Glutamatergic neuron (in vitro differentiated cells): ENCODE measurements around the gene COQ2. TPM values are rescaled to one million over a fixed set of nuclear protein-coding genes. Genes with fewer than 3 reads are reported as not detected.

Source experiments
- DNase-seq: peaks from one replicate; pipeline ENCODE4 v3.0.0; 2022
- H3K27ac Mint-ChIP-seq: one replicate; pipeline ENCODE4 v1.8.0; 2020; ENCODE audit warnings: mild to moderate bottlenecking, mixed read lengths, inconsistent platforms; ENCODE audit not compliant: unreplicated experiment
- H3K27me3 Mint-ChIP-seq: one replicate; pipeline ENCODE4 v1.8.0; 2020; ENCODE audit warnings: mild to moderate bottlenecking, moderate library complexity, mixed read lengths, inconsistent platforms; ENCODE audit not compliant: unreplicated experiment
- H3K36me3 Mint-ChIP-seq: one replicate; pipeline ENCODE4 v1.8.0; 2020; ENCODE audit warnings: mild to moderate bottlenecking, mixed read lengths, inconsistent platforms; ENCODE audit not compliant: unreplicated experiment
- H3K4me1 Mint-ChIP-seq: one replicate; pipeline ENCODE4 v1.8.0; 2020; ENCODE audit warnings: mild to moderate bottlenecking, low read depth, mixed read lengths, inconsistent platforms; ENCODE audit not compliant: unreplicated experiment
- H3K4me3 Mint-ChIP-seq: one replicate; pipeline ENCODE4 v1.8.0; 2020; ENCODE audit warnings: mild to moderate bottlenecking, mixed read lengths, inconsistent platforms; ENCODE audit not compliant: unreplicated experiment
- H3K9me3 Mint-ChIP-seq: one replicate; pipeline ENCODE4 v1.8.0; 2020; ENCODE audit warnings: mild to moderate bottlenecking, moderate library complexity, mixed read lengths, inconsistent platforms; ENCODE audit not compliant: unreplicated experiment
- total RNA-seq: library from RNA; stranded (reverse); fragmentation: NEBNext Ultra II Directional; extraction: Animal tissue kit (Norgen Biotek cat#: 25700); gene quantifications from one replicate; pipeline ENCODE4 v1.2.1, GENCODE V29; 2021; ENCODE audit not compliant: unreplicated experiment
- TF ChIP-seq, protein P1 (sequence below): fragments of 200-600 bp; sonication (generic); IDR thresholded peaks from one replicate; pipeline ENCODE4 v1.5.0; 2021; ENCODE audit not compliant: partially characterized antibody, unreplicated experiment

COQ2 gene
- total RNA-seq, 1 donor from 2014 or later, result 5.3 TPM

- TF ChIP-seq, protein P1, sequence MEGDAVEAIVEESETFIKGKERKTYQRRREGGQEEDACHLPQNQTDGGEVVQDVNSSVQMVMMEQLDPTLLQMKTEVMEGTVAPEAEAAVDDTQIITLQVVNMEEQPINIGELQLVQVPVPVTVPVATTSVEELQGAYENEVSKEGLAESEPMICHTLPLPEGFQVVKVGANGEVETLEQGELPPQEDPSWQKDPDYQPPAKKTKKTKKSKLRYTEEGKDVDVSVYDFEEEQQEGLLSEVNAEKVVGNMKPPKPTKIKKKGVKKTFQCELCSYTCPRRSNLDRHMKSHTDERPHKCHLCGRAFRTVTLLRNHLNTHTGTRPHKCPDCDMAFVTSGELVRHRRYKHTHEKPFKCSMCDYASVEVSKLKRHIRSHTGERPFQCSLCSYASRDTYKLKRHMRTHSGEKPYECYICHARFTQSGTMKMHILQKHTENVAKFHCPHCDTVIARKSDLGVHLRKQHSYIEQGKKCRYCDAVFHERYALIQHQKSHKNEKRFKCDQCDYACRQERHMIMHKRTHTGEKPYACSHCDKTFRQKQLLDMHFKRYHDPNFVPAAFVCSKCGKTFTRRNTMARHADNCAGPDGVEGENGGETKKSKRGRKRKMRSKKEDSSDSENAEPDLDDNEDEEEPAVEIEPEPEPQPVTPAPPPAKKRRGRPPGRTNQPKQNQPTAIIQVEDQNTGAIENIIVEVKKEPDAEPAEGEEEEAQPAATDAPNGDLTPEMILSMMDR, result no peak
- H3K27me3 Mint-ChIP-seq, result no peaks in the 10 kb centered on the region
- H3K27ac Mint-ChIP-seq, result no peak overlapping the region
- H3K4me1 Mint-ChIP-seq, result no peaks in the 10 kb centered on the region
- no peak overlapping the region for H3K4me3 Mint-ChIP-seq
- H3K9me3 Mint-ChIP-seq, result no peaks in the 10 kb centered on the region
- DNase-seq, result no peak
- H3K36me3 Mint-ChIP-seq, result no peaks in the 10 kb centered on the region
Observed at GRCh38 chr4:83272900-83273299, 11.7 kb downstream of the COQ2 start.

DNA sequence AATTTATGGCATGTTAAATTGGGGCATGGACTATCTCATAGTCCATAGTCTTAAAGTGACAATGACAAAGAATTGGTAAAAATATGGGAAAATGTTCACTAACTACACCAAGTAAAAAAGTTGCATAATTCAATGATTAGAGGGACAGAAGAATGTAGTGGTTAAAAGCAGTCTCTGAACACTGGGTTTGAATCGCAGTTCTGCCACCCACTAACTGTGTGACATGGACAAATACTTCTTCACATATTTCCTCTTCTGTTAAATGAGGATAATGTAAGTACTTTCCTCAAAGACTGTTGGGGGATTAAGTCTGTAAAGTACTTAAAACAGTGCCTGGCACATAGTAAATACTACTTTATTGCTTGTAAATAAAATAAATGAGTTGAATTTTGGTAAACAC, 15.3 kb downstream of the COQ2 start:
- H3K27ac Mint-ChIP-seq, result no peak overlapping the region
- H3K27me3 Mint-ChIP-seq, result no peaks in the 10 kb centered on the region

GRCh38 chr4:83268491-83268890, 16.1 kb downstream of the COQ2 start:
- Mint-ChIP-seq H3K27ac (no peak overlapping the region), H3K36me3 (no peaks in the 10 kb centered on the region), H3K27me3 (no peaks in the 10 kb centered on the region), H3K4me3 (no peak overlapping the region), H3K9me3 (no peaks in the 10 kb centered on the region), H3K4me1 (no peaks in the 10 kb centered on the region)
- DNase-seq, result no peak
- TF ChIP-seq, protein P1, result no peak

More for the DNA sequence above, 15.3 kb downstream of the COQ2 start:
- no peaks in the 10 kb centered on the region for H3K9me3 Mint-ChIP-seq
- H3K36me3 Mint-ChIP-seq, result no peaks in the 10 kb centered on the region
- no peaks in the 10 kb centered on the region for H3K4me1 Mint-ChIP-seq
- DNase-seq, result no peak
- TF ChIP-seq, protein P1, result no peak
- H3K4me3 Mint-ChIP-seq, result no peak overlapping the region

- Mint-ChIP-seq H3K27me3 (no peaks in the 10 kb centered on the region), H3K36me3 (no peaks in the 10 kb centered on the region), H3K4me3 (no peak overlapping the region), H3K4me1 (no peaks in the 10 kb centered on the region), H3K27ac (no peak overlapping the region), H3K9me3 (no peaks in the 10 kb centered on the region)
- TF ChIP-seq, protein P1, result no peak
- DNase-seq, result no peak
Observed at GRCh38 chr4:83267830-83268475, 16.6 kb downstream of the COQ2 start.

GRCh38 chr4:83267121-83267829, 17.3 kb downstream of the COQ2 start:
- H3K36me3 Mint-ChIP-seq, result no peaks in the 10 kb centered on the region
- no peaks in the 10 kb centered on the region for H3K9me3 Mint-ChIP-seq
- no peak overlapping the region for H3K4me3 Mint-ChIP-seq
- H3K4me1 Mint-ChIP-seq, result no peaks in the 10 kb centered on the region
- no peaks in the 10 kb centered on the region for H3K27me3 Mint-ChIP-seq
- no peak overlapping the region for H3K27ac Mint-ChIP-seq
- TF ChIP-seq, protein P1, result no peak
- DNase-seq, result no peak
